ENCODE measurements around the gene RFLNA. TPM values are rescaled to one million over a fixed set of nuclear protein-coding genes. Genes with fewer than 3 reads are reported as not detected.
A peak's percentile ranks its signal among the peaks of the same experiment; 100 is the strongest.

RFLNA gene, protein sequence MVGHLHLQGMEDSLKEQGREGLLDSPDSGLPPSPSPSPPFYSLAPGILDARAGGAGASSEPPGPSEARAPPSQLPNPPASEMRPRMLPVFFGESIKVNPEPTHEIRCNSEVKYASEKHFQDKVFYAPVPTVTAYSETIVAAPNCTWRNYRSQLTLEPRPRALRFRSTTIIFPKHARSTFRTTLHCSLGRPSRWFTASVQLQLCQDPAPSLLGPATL
- 1 to 10 TPM in 1 of 4 donors, under 1 TPM in 1, not detected in 2; 0.83 to 1.4 TPM for total RNA-seq
- 10 to 100 TPM; 17.6 to 57.1 (median 43.7) TPM for polyA plus RNA-seq

DNA sequence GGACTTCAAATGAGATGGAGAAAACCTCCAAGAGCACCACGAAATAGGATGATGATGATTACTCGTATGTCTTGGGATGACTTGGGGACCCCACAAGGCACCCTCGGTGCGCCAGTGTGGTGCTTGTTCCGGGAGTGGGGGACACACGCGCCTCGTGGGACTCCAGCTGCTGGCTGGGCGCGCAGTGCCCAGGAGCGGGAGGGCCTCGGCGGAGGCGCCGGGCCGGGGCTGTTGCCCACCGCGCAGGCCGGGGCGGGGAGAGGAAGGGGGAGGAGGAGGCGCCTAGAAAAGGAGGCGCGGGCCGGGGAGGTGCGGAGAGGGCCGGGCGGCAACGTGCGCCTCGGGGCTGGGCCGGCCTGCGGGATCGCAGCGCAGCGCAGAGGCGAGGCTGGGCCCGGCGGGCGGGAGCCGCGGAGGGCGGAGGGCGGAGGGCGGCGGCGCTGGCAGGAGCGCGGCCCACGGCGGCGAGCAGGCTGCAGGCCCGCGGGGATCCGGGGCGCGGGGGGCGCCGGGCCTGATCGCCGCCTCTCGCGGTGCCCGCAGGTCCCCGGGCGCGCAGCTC is at the start of gene RFLNA:
TSS of gene RFLNA (plus strand) at position 314 of the 562 bp plus-strand sequence. CDS start 337 bp downstream, outside the sequence.
- no peaks in the 10 kb centered on the region for H3K9me3 ChIP-seq
- H3K4me1 ChIP-seq = peaks cover 0 to 19% (median 16%) of the 10 kb centered on the region in 4 donors
- no peak for DNase-seq
- no peak within 1 kb of the TSS for H3K27ac ChIP-seq
- H3K27me3 ChIP-seq = peaks cover 6 to 47% (median 33%) of the 10 kb centered on the region in 3 donors
- WGBS, 2 donors = 2 to 3% methylated on average over 66 of the region's 66 CpGs
- TF ChIP-seq CTCF (IDR thresholded peaks at IDR 0.05) = no peak
- TF ChIP-seq EP300 (IDR thresholded peaks at IDR 0.05) = no peak
- no peak for TF ChIP-seq POLR2AphosphoS5 (IDR thresholded peaks at IDR 0.05)
- TF ChIP-seq POLR2A (IDR thresholded peaks at IDR 0.05) = no peak
- intact Hi-C loops (cut with DNase I) = no loop called here
- no peaks in the 10 kb centered on the region for H3K36me3 ChIP-seq
- H3K4me3 ChIP-seq = peak within 1 kb of the TSS; percentile 12 to 48 (median 36)

GRCh38 chr12:124247331-124247730 is 47.6 kb upstream of the RFLNA start:
- Histone ChIP-seq H3K27ac (no peak overlapping the region), H3K9me3 (peaks cover 0 to 7% (median 5%) of the 10 kb centered on the region in 4 donors), H3K4me1 (no peaks in the 10 kb centered on the region), H3K27me3 (no peaks in the 10 kb centered on the region), H3K36me3 (no peaks in the 10 kb centered on the region), H3K4me3 (no peak overlapping the region)
- DNase-seq = no peak
- WGBS, 2 donors = 70 to 76% methylated on average over 2 of the region's 2 CpGs
- TF ChIP-seq POLR2AphosphoS5 (IDR thresholded peaks at IDR 0.05) (no peak), CTCF (IDR thresholded peaks at IDR 0.05) (no peak), EP300 (IDR thresholded peaks at IDR 0.05) (no peak), POLR2A (IDR thresholded peaks at IDR 0.05) (no peak)
- intact Hi-C loops (cut with DNase I) = no loop called here

DNA sequence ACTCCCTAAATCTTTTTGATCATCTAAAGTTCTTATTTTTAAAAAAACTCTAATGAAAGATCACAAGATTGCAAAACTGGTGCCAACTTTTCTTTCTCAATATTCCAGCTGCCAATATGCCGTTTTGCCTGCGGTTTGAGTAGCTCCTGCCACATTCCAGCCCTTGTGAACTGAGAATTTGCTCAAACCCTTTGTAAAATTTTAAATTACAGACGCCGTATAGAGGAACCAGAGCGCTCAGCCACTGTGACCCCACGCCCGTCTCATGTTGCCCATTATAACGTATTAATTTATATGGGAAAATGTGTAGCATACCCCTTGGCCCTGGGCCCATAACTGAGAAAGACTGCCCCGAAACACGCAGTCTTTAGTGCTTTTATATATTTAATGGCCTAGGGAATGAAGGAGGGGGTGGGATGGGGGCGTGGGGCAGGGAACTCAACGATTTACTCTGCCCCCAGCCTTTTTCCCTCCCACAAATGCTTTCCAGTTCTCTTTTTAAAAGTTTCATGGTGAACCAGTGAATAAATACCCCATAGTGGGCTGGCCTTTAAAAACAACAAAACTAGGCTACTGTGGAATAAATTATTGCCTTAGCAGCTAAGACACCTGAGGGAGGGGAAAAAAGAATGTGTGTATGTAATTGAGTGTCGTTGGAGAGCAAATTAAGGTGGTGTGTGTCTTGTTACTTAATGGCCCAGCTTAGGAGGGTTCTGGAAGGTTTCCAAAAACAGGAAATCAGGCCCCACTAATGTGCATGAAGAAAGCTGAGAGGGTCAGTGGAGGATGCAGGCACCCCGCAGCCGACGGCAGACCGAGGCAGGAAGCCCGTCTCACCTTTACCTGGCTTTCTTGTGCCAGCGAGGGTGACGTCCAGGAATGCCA is 45.7 kb upstream of the RFLNA start:
- Histone ChIP-seq H3K4me1 (no peaks in the 10 kb centered on the region), H3K27me3 (no peaks in the 10 kb centered on the region), H3K27ac (no peak overlapping the region), H3K9me3 (peaks cover 0 to 7% (median 5%) of the 10 kb centered on the region in 4 donors), H3K4me3 (no peak overlapping the region), H3K36me3 (no peaks in the 10 kb centered on the region)
- DNase-seq = no peak
- no peak for TF ChIP-seq CTCF (IDR thresholded peaks at IDR 0.05)
- TF ChIP-seq POLR2A (IDR thresholded peaks at IDR 0.05) = no peak
- no peak for TF ChIP-seq EP300 (IDR thresholded peaks at IDR 0.05)
- TF ChIP-seq POLR2AphosphoS5 (IDR thresholded peaks at IDR 0.05) = no peak
- WGBS, 2 donors = 74 to 86% methylated on average over 20 of the region's 20 CpGs
- intact Hi-C loops (cut with DNase I) = no loop called here

- H3K27ac ChIP-seq = no peak overlapping the region
- H3K9me3 ChIP-seq = peaks cover 0 to 7% (median 5%) of the 10 kb centered on the region in 4 donors
- intact Hi-C loops (cut with DNase I) = no loop called here
- H3K36me3 ChIP-seq = no peaks in the 10 kb centered on the region
- no peak overlapping the region for H3K4me3 ChIP-seq
- 80 to 90% methylated on average over 7 of the region's 7 CpGs for WGBS, 2 donors
- no peak for DNase-seq
- no peaks in the 10 kb centered on the region for H3K27me3 ChIP-seq
- no peak for TF ChIP-seq POLR2A (IDR thresholded peaks at IDR 0.05)
- no peak for TF ChIP-seq CTCF (IDR thresholded peaks at IDR 0.05)
- no peak for TF ChIP-seq EP300 (IDR thresholded peaks at IDR 0.05)
- no peak for TF ChIP-seq POLR2AphosphoS5 (IDR thresholded peaks at IDR 0.05)
- H3K4me1 ChIP-seq = no peaks in the 10 kb centered on the region
These were observed 43.7 kb upstream of the RFLNA start for GRCh38 chr12:124251186-124251585.

Data from sigmoid colon (tissue), 7 donors.